PFSK-1 (cell line): Measurements from ENCODE around the gene ARF3.

Experiments used
- FOXP2 ChIP-seq: optimal IDR thresholded peaks from 2 replicates; pipeline ENCODE3; 2011; ENCODE audit warnings: borderline replicate concordance, control low read depth, inconsistent platforms; ENCODE audit not compliant: insufficient read depth; ENCODE audit errors: extremely low read length, extremely low read depth
- POLR2AphosphoS5 ChIP-seq: IDR thresholded peaks from 2 replicates; pipeline ENCODE4 v1.6.1; 2012; ENCODE audit warnings: low read depth, mild to moderate bottlenecking, control low read depth, low read length, moderate library complexity
- REST ChIP-seq, 2 experiments: IDR thresholded peaks; 2 replicates each; pipeline versions ENCODE4 v1.6.1 to v1.8.0; 2011 to 2012; ENCODE audit warnings: low read depth in 2 of 2, low read length in 2 of 2, control low read depth in 1 of 2, inconsistent platforms in 1 of 2, mild to moderate bottlenecking in 1 of 2, moderate library complexity in 1 of 2; ENCODE audit not compliant: insufficient read depth in 1 of 2
- SIN3A ChIP-seq: IDR thresholded peaks from 2 replicates; pipeline ENCODE4 v1.6.1; 2012; ENCODE audit warnings: mild to moderate bottlenecking, low read length, moderate library complexity, borderline replicate concordance; ENCODE audit not compliant: insufficient read depth
- TAF1 ChIP-seq: IDR thresholded peaks from 2 replicates; pipeline ENCODE4 v1.6.1; 2012; ENCODE audit warnings: low read length, control low read depth, borderline replicate concordance; ENCODE audit not compliant: insufficient read depth

ARF3 gene

GRCh38 chr12:48996794-48997718, 39.8 kb upstream of the ARF3 start:
- no peak for TF ChIP-seq POLR2AphosphoS5
- no peak for TF ChIP-seq FOXP2
- TF ChIP-seq REST (IDR thresholded peaks at IDR 0.05; ENCODE audit: insufficient read depth in 1 of 2, low read depth in 2 of 2, low read length in 2 of 2): no peak
- TF ChIP-seq SIN3A: no peak
- TF ChIP-seq TAF1: no peak

DNA sequence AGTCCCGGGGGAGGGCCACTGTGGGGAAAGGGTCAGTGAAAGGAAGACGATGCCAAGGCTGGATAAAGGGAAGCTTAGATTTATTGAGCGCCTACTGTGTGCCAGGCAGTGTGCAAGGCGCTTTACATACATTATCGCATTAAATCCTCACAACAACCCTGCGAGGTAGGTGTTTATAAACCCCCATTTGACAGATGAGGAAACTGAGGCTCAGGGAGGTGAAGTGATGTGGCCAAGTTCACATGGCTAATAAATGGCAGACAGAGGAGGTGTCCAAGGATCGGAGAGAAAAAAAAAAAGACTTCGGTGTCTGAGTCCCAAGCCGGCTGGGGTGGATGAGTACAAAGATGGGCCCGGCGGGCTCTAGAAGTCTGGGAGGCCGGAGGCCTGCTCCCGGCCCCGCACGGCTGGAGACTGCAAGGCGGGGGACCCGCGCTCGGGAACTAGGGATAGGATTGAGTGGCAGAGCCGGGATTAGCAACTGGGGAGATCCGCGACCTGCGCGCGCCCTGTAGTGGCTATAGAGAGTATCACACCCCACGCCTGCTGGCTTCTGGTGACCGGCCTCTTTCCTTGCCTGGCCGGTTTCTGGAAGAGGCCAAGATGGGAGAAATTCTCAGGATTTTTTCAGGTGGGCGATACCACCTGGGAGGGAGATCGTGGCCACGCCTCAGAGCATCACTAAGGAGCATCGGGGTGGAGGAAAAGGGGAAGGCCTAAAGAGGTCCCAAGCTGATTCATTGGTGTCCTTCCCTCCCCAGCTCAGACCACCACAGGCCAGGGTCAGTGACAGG, 38.0 kb upstream of the ARF3 start:
- TF ChIP-seq POLR2AphosphoS5 (no peak), TAF1 (no peak), FOXP2 (no peak), REST (IDR thresholded peaks at IDR 0.05; ENCODE audit: insufficient read depth in 1 of 2, low read depth in 2 of 2, low read length in 2 of 2) (no peak), SIN3A (no peak)

- TF ChIP-seq REST (IDR thresholded peaks at IDR 0.05; ENCODE audit: insufficient read depth in 1 of 2, low read depth in 2 of 2, low read length in 2 of 2): no peak
- TF ChIP-seq SIN3A: no peak
Measured at GRCh38 chr12:48994224-48995085, 37.2 kb upstream of the ARF3 start.

GRCh38 chr12:48993787-48994186, 36.5 kb upstream of the ARF3 start:
- TF ChIP-seq FOXP2 (no peak), TAF1 (no peak), POLR2AphosphoS5 (no peak), SIN3A (no peak), REST (IDR thresholded peaks at IDR 0.05; ENCODE audit: insufficient read depth in 1 of 2, low read depth in 2 of 2, low read length in 2 of 2) (no peak)
